Iris pigment epithelial cell (primary cell): ENCODE results near the gene BTBD3.

Experiments
- DNase-seq: peaks from one replicate; pipeline ENCODE4 v3.0.0-alpha.2; 2011; ENCODE audit warnings: low read depth

The BTBD3 gene

DNA sequence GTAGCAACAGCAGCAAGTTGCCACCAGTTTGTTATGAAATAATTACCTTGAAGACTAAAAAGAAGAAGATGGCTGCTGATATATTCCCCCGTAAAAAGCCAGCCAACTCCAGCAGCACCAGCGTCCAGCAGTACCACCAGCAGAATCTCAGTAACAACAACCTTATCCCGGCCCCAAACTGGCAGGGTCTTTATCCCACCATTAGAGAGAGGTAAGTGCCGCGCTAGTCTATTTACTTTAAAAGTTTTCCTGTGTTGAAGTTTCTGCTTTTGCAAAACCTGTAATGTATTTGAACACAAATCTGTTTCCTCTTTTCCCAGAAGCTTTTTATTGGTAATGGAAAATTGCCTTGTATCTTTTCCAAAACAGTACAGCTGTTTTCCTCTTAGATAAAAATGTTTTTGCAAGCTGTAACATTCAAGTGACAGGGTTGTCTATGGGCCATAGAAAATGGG, 725 bp downstream of the BTBD3 start:
- no peak for DNase-seq

DNA sequence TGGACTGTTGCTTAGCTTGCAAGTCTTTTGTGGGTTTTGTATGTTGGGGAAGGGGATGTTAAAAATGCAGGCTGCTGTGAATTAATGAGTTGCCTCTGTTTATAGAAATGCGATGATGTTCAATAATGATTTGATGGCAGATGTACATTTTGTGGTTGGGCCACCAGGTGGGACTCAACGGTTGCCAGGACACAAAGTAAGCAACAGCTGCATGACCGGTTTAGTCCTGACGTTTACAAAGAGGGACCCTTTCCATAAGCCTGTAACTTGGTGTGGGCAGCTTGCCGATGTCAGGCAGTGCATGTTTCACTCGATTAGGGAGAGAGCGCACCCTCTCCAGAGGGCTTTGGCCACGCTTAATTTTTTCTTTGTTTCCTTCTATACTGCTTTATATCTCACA, 1.3 kb downstream of the BTBD3 start:
- no peak for DNase-seq

DNA sequence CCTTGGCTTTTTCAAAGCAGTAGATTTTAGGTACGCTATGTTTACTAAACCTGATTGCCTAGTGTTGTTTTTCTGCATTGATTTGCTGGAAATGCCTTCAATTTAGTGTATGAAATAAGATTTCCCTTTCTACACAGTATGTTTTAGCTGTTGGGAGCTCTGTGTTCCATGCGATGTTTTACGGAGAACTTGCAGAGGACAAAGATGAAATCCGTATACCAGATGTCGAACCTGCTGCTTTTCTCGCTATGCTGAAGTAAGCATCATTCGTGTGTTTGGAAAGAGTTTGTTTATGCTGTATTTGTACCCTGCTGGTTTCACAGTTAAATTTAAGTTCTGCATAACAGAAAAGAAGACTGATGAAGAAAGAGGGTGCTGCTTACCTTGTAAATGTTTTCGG, 1.9 kb downstream of the BTBD3 start:
- no peak for DNase-seq

DNA sequence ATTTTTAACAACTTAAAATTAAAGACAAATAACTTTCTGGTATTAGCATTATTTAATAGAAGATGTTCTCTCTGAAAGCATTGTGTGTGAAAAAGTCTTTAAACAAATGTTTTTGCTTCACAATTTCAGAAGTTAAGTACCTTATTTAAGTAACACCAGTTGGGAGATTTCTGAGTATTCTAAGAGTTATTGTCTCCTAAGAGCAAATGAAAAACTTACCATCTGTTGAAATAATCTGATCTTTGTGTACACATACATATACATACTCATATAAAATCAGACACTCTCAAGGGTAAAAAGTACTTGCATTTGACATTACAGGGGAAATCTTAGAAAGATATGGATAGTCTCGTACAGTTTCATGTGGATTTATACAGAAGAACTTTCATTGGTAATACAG, 2.4 kb downstream of the BTBD3 start:
- DNase-seq, result no peak

DNA sequence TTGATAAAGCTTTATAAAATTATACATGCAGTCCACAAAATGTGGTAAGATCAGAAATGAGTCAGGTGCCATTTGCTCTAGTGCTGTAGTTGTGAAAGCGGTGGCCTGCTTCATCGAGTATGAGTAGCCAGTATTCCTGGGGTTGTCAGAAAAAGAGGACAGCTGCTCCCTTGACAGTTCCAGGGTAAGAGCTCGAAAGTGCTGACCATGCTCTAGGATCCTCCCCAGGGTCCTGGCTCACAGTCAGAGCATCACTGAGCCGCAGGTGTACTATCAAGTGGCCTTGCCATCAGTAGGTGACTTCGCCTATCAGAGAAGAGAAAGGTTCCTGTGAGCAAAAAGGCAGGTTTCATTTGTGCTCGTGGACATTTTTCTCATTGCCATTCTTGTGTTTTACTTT, 3.6 kb downstream of the BTBD3 start:
- no peak for DNase-seq

DNA sequence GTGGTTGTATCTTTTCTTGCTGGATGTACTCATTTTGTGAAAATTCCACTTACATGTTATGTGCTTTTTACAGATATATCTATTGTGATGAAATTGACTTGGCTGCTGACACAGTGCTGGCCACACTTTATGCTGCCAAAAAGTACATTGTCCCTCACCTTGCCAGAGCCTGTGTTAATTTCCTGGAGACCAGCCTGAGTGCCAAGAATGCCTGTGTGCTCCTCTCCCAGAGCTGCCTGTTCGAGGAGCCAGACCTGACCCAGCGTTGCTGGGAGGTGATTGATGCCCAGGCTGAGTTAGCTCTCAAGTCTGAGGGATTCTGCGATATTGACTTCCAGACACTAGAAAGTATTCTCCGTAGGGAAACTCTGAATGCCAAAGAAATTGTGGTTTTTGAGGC, 4.9 kb downstream of the BTBD3 start:
- no peak for DNase-seq

- no peak for DNase-seq
Observed at GRCh38 chr20:11924923-11925322, 7.2 kb downstream of the BTBD3 start.

- no peak for DNase-seq
Observed at GRCh38 chr20:11926292-11926998, 8.8 kb downstream of the BTBD3 start.

DNA sequence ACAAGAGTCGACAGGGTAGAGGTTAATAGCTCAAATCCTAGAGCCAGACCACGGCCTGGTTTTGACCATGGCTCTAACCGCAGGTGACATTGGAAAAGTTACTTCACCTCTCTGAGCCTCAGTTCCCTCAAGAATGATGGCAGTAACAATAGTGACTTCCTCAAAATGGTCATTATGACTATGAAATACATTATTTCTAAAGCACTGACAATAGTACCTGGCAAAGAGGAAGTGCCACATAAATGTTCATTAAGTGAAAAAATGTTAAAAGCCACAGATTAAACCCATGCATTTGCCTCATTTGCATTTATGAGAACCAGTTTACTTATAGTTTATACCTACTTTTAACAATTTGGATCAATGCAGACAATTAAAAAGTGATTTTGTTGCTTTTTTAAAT, 12.3 kb downstream of the BTBD3 start:
- no peak for DNase-seq

- DNase-seq, result no peak
Observed at GRCh38 chr20:11935212-11936154, 17.8 kb downstream of the BTBD3 start.

DNA sequence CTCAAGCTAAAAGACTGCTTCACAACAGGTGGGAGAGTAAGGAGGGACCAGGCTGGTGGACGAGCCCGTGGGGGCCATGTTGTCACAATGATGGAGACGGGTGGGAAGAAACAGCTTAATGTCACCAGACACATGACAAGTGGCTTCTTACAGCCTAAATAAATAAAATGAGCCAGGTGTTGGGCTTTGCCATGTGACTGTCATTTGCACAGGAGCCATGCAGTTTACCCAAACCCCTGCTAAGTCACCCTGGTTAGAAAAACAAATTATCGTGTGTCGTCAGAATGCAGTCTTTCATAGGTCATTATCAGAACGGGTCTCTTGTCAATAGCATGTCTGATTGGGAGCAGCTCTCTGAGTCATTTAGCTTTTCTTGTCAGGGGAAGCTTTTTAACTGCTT, 18.5 kb downstream of the BTBD3 start:
- DNase-seq, result no peak

DNA sequence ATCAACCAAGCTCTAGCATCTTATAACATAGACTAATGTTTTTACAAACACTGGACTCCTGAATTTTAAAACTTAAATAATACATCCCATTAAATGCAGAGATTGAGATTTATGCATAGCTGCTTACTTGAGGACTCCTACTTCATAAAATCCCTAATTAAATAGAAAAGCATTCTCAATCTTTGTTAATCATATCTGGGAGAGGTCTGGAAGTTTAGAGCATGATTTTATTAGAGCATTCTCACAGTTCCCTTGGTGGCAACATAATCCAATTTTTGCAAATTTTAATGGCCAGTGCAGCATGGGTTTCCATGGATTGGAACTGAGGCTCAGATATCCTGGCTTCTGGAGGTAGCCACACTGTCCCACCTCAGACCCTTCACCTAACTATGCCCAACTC, 19.5 kb downstream of the BTBD3 start:
- DNase-seq, result no peak

DNA sequence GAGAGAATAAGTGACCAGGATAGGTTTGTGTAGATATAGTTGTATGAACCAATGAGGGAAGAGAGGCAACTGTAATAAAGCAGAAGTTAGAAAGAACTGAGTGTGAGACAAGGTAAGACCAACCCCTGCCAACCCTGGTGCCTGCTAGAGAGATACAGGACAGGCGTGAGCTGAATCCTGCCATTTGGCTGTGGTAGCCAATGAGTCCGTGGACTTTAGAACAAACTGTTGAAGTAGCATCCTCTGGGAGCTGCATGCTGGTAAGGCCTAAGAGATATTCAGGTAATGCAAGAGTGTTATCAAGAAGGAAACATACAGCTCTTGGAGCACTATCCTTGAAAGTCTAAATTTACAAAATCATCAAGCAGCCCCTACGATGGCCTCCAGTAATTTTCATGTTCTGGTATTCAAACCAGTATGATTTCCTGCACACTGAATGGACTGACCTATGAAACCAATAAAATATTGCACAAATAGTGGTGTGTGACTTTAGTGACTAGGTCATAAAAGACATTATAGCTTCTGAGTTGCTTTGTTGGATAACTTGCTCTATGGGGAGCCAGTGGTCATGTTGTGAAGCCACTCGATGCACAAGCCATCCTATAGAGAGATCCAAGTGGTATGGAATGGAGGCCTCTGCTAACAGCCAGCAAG, 24.0 kb downstream of the BTBD3 start:
- no peak for DNase-seq

- no peak for DNase-seq
Observed at GRCh38 chr20:11943778-11944177, 26.1 kb downstream of the BTBD3 start.

- DNase-seq, result no peak
Observed at GRCh38 chr20:11948806-11949205, 31.1 kb downstream of the BTBD3 start.

- DNase-seq, result no peak
Observed at GRCh38 chr20:11949711-11950110, 32.0 kb downstream of the BTBD3 start.

DNA sequence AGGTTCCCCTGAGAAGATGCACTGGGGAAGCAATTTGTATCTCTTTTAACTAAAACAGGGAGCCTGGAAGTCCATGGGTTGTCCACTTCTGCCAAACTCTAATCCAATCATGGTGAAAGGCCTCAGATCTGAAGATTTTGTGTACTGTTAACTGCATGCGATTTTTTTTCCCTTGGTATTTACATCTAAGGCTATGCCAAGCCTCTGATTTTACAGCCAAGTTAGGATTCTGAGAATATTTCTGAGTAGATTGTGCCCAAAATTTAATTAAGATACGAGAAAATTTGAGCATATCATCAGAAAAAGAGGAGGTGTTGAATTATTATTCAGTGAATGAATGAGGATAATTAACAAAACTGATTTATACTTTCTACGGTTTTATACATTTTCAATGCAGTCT, 34.0 kb downstream of the BTBD3 start:
- no peak for DNase-seq

DNA sequence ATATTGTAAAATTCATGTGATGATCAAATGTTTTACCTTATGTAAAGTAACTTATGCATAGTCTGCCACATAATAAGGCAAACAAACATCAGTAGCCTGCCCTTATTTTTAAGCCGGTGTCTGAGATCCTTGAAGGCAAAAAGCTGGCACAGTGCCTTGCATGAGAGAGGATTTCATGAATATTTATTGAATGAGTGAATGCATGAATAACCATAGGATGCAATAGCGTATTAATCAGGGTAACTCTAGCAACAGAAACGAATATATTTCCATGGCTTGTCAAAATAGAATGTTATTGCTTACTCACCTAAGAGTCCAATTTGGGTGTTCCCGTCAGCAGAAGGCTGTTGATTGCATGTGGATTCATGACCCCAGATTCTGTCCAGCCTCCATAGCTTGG, 34.9 kb downstream of the BTBD3 start:
- peak; percentile 53 for DNase-seq

GRCh38 chr20:11957911-11958310, 40.2 kb downstream of the BTBD3 start:
- no peak for DNase-seq

DNA sequence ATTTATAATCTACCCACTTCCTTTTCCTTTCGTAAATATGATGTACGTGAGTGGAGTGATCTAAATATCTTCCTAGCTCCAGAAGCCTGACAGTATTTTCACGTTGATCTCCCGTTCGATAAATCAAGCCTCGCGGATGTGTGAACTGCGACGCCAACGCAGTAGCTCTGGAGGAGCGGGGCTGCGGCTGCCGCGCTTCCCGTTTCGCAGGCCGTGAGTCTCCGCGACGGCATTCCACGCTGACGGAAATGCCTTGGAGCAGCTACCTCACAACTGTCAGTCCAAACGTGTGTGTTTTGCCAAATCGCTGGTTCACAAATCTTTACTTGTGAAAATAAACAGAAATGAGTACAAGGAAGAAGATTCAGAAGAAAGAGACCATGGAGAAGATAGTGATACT, 41.2 kb downstream of the BTBD3 start:
- DNase-seq, result peak; percentile 6

DNA sequence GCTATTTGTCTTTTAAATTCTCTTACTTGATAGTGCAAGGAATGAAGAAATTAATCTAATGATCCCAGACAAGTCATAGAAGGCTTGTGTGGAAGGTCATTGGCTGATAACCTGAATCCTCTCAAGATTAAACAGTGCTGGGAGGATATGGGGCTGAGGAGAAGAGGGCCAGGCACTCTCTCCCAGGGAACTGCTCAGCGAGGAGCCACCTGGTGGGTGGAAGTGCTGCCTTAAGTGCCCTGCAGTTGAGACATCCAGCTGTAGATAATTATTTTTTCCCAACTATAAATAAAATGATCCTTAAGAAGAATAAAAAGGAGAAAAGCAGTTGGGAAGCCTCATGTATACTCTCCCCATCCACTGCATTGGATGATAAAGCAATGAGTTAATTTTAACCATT, 47.9 kb downstream of the BTBD3 start:
- no peak for DNase-seq

GRCh38 chr20:11966186-11966585, 48.5 kb downstream of the BTBD3 start:
- DNase-seq, result no peak
